Thyroid gland (tissue), 4 donors: Measurements from ENCODE around the gene HLA-DQB1.

Experiments
- POLR2A ChIP-seq, 2 donors: fragments of 450-650 bp; IDR thresholded peaks; one replicate each; pipeline ENCODE4 v1.6.1; 2017; ENCODE audit warnings: antibody characterized with exemption in 2 of 2, mild to moderate bottlenecking in 2 of 2, moderate library complexity in 1 of 2
- TF ChIP-seq, protein P1 (sequence below), 6 experiments: fragments of 200-600 bp in 3 of 6; fragments of 450-650 bp in 3 of 6; sonication (generic) in 3 of 6; IDR thresholded peaks; one replicate each; pipeline ENCODE4 v1.5.1; 2016 to 2019; ENCODE audit warnings: antibody characterized with exemption in 6 of 6, mild to moderate bottlenecking in 2 of 6, inconsistent platforms in 1 of 6, moderate library complexity in 1 of 6

GRCh38 chr6:32700391-32701040 lies 34.1 kb upstream of the HLA-DQB1 start:
- TF ChIP-seq, protein P1, sequence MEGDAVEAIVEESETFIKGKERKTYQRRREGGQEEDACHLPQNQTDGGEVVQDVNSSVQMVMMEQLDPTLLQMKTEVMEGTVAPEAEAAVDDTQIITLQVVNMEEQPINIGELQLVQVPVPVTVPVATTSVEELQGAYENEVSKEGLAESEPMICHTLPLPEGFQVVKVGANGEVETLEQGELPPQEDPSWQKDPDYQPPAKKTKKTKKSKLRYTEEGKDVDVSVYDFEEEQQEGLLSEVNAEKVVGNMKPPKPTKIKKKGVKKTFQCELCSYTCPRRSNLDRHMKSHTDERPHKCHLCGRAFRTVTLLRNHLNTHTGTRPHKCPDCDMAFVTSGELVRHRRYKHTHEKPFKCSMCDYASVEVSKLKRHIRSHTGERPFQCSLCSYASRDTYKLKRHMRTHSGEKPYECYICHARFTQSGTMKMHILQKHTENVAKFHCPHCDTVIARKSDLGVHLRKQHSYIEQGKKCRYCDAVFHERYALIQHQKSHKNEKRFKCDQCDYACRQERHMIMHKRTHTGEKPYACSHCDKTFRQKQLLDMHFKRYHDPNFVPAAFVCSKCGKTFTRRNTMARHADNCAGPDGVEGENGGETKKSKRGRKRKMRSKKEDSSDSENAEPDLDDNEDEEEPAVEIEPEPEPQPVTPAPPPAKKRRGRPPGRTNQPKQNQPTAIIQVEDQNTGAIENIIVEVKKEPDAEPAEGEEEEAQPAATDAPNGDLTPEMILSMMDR (IDR thresholded peaks at IDR 0.05): peak in 4 of 6 experiments; percentile 42 to 74 (median 72)
- TF ChIP-seq POLR2A (IDR thresholded peaks at IDR 0.05): no peak
